GM13976 (cell line): Measurements from ENCODE around the gene CATSPERB.

Experiments
- DNase-seq: peaks from one replicate; pipeline ENCODE4 v3.0.0; 2012; ENCODE audit warnings: low spot score
- CTCF ChIP-seq: IDR thresholded peaks from 2 replicates; pipeline ENCODE4 v1.5.1; 2012; ENCODE audit warnings: borderline replicate concordance, mild to moderate bottlenecking; ENCODE audit not compliant: insufficient read depth; ENCODE audit errors: extremely low read depth, missing control alignments, control extremely low read depth
- in situ Hi-C: fragments of 300-500 bp; cut with MboI; formaldehyde crosslinking; loops from one replicate; pipeline ENCODE4 v1.12.0; 2022; ENCODE audit warnings: low sequenced_read_pairs, mixed read lengths, inconsistent platforms; ENCODE audit not compliant: unreplicated experiment

CATSPERB gene

GRCh38 chr14:91660790-91661189 lies 71.1 kb downstream of the CATSPERB start:
- in situ Hi-C loops = loop anchor here (25.0 kb wide), 1 partner anchor 202 kb away; the partner anchor contains the start of gene TC2N
- no peak for TF ChIP-seq CTCF
- no peak for DNase-seq

- TF ChIP-seq CTCF = no peak
- DNase-seq = no peak
- in situ Hi-C loops = loop anchor here (25.0 kb wide), 1 partner anchor 207 kb away; the partner anchor contains the start of gene TC2N
Observed at GRCh38 chr14:91654836-91655235, 77.0 kb downstream of the CATSPERB start.

- no peak for TF ChIP-seq CTCF
- DNase-seq = no peak
- in situ Hi-C loops = loop anchor here (25.0 kb wide), 1 partner anchor 209 kb away; the partner anchor contains the start of gene TC2N
Observed at GRCh38 chr14:91653451-91653850, 78.4 kb downstream of the CATSPERB start.

GRCh38 chr14:91649930-91650329 lies 82.0 kb downstream of the CATSPERB start:
- in situ Hi-C loops = loop anchor here (25.0 kb wide), 1 partner anchor 212 kb away; the partner anchor contains the start of gene TC2N
- TF ChIP-seq CTCF = peak; percentile 46
- DNase-seq = peak; percentile 66

- no peak for TF ChIP-seq CTCF
- in situ Hi-C loops = no loop called here
- DNase-seq = no peak
Observed at GRCh38 chr14:91647856-91648255, 84.0 kb downstream of the CATSPERB start.

- DNase-seq = no peak
- TF ChIP-seq CTCF = no peak
- in situ Hi-C loops = no loop called here
Observed at GRCh38 chr14:91636604-91637003, 95.3 kb downstream of the CATSPERB start.
